Thyroid gland (tissue), 4 donors: ENCODE data around the gene FATE1. TPM values are rescaled to one million over a fixed set of nuclear protein-coding genes. Genes with fewer than 3 reads are reported as not detected.

Source experiments
- DNase-seq, 2 donors: peaks; one replicate each; pipeline ENCODE4 v3.0.0-alpha.2; 2019
- H3K27ac ChIP-seq, 3 donors: fragments of 200-600 bp; sonication (generic); 1 replicate in 2 of 3; 2 replicates in 1 of 3; pipeline ENCODE4 v1.5.1; 2016 to 2019; ENCODE audit warnings: mild to moderate bottlenecking in 1 of 3, moderate library complexity in 1 of 3
- H3K27me3 ChIP-seq: fragments of 200-600 bp; sonication (generic); one replicate; pipeline ENCODE4 v1.5.1; 2019
- H3K36me3 ChIP-seq, 2 donors: fragments of 200-600 bp; sonication (generic); one replicate each; pipeline ENCODE4 v1.5.1; 2016 to 2019
- H3K4me1 ChIP-seq, 2 donors: fragments of 200-600 bp; sonication (generic); one replicate each; pipeline ENCODE4 v1.5.1; 2017 to 2019
- H3K4me3 ChIP-seq, 3 donors: fragments of 200-600 bp; sonication (generic); replicated peaks in 1 of 3; 1 replicate in 2 of 3; 2 replicates in 1 of 3; pipeline ENCODE4 v1.5.1; 2016; ENCODE audit warnings: mild to moderate bottlenecking in 1 of 3
- H3K9me3 ChIP-seq: fragments of 200-600 bp; sonication (generic); one replicate; pipeline ENCODE4 v1.5.1; 2017
- CTCF ChIP-seq, 6 experiments: fragments of 200-600 bp in 3 of 6; fragments of 450-650 bp in 3 of 6; sonication (generic) in 3 of 6; IDR thresholded peaks; one replicate each; pipeline ENCODE4 v1.5.1; 2016 to 2019; ENCODE audit warnings: antibody characterized with exemption in 6 of 6, mild to moderate bottlenecking in 2 of 6, inconsistent platforms in 1 of 6, moderate library complexity in 1 of 6
- POLR2A ChIP-seq, 2 donors: fragments of 450-650 bp; IDR thresholded peaks; one replicate each; pipeline ENCODE4 v1.6.1; 2017; ENCODE audit warnings: antibody characterized with exemption in 2 of 2, mild to moderate bottlenecking in 2 of 2, moderate library complexity in 1 of 2
- WGBS, 2 donors: methylation state at CpG; one replicate each; pipeline ENCODE4 v1.1.5; 2017; 5-methylcytosine and 5-hydroxymethylcytosine counted together
- intact Hi-C: fragments of 100-400 bp; cut with DNase I; formaldehyde crosslinking; loops from one replicate; pipeline ENCODE4 v1.15.1; 2023
- total RNA-seq, 4 donors: library from RNA; depleted of rRNA; stranded (reverse); fragments of >200 nt; gene quantifications; one replicate each; pipeline ENCODE4 v1.2.3, GENCODE V29; 2016

FATE1 gene
- total RNA-seq, 4 donors from 2014 or later: 1.7 to 4.7 TPM; not detected in 2

GRCh38 chrX:151737494-151737893 is 21.7 kb downstream of the FATE1 start:
- no peaks in the 10 kb centered on the region for H3K9me3 ChIP-seq
- no peak for DNase-seq
- no peak overlapping the region for H3K4me3 ChIP-seq
- TF ChIP-seq CTCF (IDR thresholded peaks at IDR 0.05) (no peak), POLR2A (IDR thresholded peaks at IDR 0.05) (no peak)
- H3K36me3 ChIP-seq: no peaks in the 10 kb centered on the region
- no peaks in the 10 kb centered on the region for H3K27me3 ChIP-seq
- no peaks in the 10 kb centered on the region for H3K4me1 ChIP-seq
- 49 to 51% methylated on average over 3 to 5 of the region's 5 CpGs for WGBS, 2 donors
- intact Hi-C loops: no loop called here
- H3K27ac ChIP-seq: no peak overlapping the region

- Histone ChIP-seq H3K27me3 (no peaks in the 10 kb centered on the region), H3K4me1 (no peaks in the 10 kb centered on the region), H3K9me3 (no peaks in the 10 kb centered on the region), H3K4me3 (no peak overlapping the region), H3K36me3 (no peaks in the 10 kb centered on the region), H3K27ac (no peak overlapping the region)
- DNase-seq: no peak
- intact Hi-C loops: no loop called here
- no peak for TF ChIP-seq POLR2A (IDR thresholded peaks at IDR 0.05)
- TF ChIP-seq CTCF (IDR thresholded peaks at IDR 0.05): no peak
- WGBS, 2 donors: 92% methylated on average over 6 of the region's 7 CpGs; no CpG with 5 or more reads in 1 of the 2 donors
Observed at GRCh38 chrX:151738751-151739150, 22.9 kb downstream of the FATE1 start.

GRCh38 chrX:151741606-151742005 is 25.8 kb downstream of the FATE1 start:
- Histone ChIP-seq H3K36me3 (no peaks in the 10 kb centered on the region), H3K9me3 (no peaks in the 10 kb centered on the region), H3K27me3 (no peaks in the 10 kb centered on the region), H3K4me3 (no peak overlapping the region), H3K27ac (no peak overlapping the region), H3K4me1 (no peaks in the 10 kb centered on the region)
- 83 to 87% methylated on average over 4 of the region's 4 CpGs for WGBS, 2 donors
- DNase-seq: no peak
- no peak for TF ChIP-seq POLR2A (IDR thresholded peaks at IDR 0.05)
- no peak for TF ChIP-seq CTCF (IDR thresholded peaks at IDR 0.05)
- intact Hi-C loops: no loop called here

GRCh38 chrX:151742311-151742710 is 26.5 kb downstream of the FATE1 start:
- Histone ChIP-seq H3K9me3 (no peaks in the 10 kb centered on the region), H3K36me3 (no peaks in the 10 kb centered on the region), H3K4me1 (no peaks in the 10 kb centered on the region), H3K27me3 (no peaks in the 10 kb centered on the region), H3K27ac (no peak overlapping the region), H3K4me3 (no peak overlapping the region)
- no peak for DNase-seq
- TF ChIP-seq POLR2A (IDR thresholded peaks at IDR 0.05): no peak
- TF ChIP-seq CTCF (IDR thresholded peaks at IDR 0.05): no peak
- WGBS, 2 donors: 100% methylated on average over 1 of the region's 5 CpGs; no CpG with 5 or more reads in 1 of the 2 donors
- intact Hi-C loops: no loop called here

- H3K4me1 ChIP-seq: no peaks in the 10 kb centered on the region
- no peaks in the 10 kb centered on the region for H3K9me3 ChIP-seq
- no peaks in the 10 kb centered on the region for H3K27me3 ChIP-seq
- WGBS, 2 donors: 93 to 99% methylated on average over 13 to 15 of the region's 21 CpGs
- H3K4me3 ChIP-seq: no peak overlapping the region
- intact Hi-C loops: no loop called here
- H3K36me3 ChIP-seq: no peaks in the 10 kb centered on the region
- no peak for DNase-seq
- TF ChIP-seq CTCF (IDR thresholded peaks at IDR 0.05): no peak
- no peak overlapping the region for H3K27ac ChIP-seq
Observed at GRCh38 chrX:151743651-151744470, 28.0 kb downstream of the FATE1 start.
